WTC11 (cell line): Measurements from ENCODE around the gene ENO3. TPM values are rescaled to one million over a fixed set of nuclear protein-coding genes. Genes with fewer than 3 reads are reported as not detected.

Source experiments
- ATAC-seq: fragments of 200-7000 bp; cut with Tn5 transposase; 2 replicates; pipeline ENCODE4 v1.10.0; 2021; ENCODE audit warnings: mild to moderate bottlenecking, moderate library complexity
- CTCF ChIA-PET: fragments of 300-600 bp; sonication (Branson Sonifier 250); formaldehyde crosslinking; loops from one replicate; lab custom pipeline; 2021; ENCODE audit warnings: antibody characterized with exemption; lab: Charles Lee
- POLR2A ChIA-PET: fragments of 350-600 bp; sonication (Branson Sonifier 250); formaldehyde crosslinking; loops from one replicate; lab custom pipeline; 2021; ENCODE audit warnings: antibody characterized with exemption; lab: Charles Lee
- DNase-seq: peaks from one replicate; pipeline ENCODE4 v3.0.0; 2021; ENCODE audit warnings: low spot score
- H3K27ac Mint-ChIP-seq: 2 replicates; pipeline ENCODE4 v1.8.0; 2021; ENCODE audit warnings: mixed read lengths
- H3K27me3 Mint-ChIP-seq: 2 replicates; pipeline ENCODE4 v1.8.0; 2021; ENCODE audit warnings: low read depth, mild to moderate bottlenecking, moderate library complexity, mixed read lengths
- H3K36me3 Mint-ChIP-seq: 2 replicates; pipeline ENCODE4 v1.8.0; 2021; ENCODE audit warnings: mixed read lengths
- H3K4me1 Mint-ChIP-seq: 2 replicates; pipeline ENCODE4 v1.8.0; 2022; ENCODE audit warnings: mixed read lengths
- H3K4me3 Mint-ChIP-seq: 2 replicates; pipeline ENCODE4 v1.8.0; 2021; ENCODE audit warnings: mild to moderate bottlenecking, moderate library complexity, mixed read lengths
- H3K9me3 Mint-ChIP-seq: 2 replicates; pipeline ENCODE4 v1.8.0; 2021; ENCODE audit warnings: mixed read lengths
- E2F1 ChIP-seq: sonication (generic); formaldehyde crosslinking; IDR thresholded peaks from 2 replicates; pipeline ENCODE4 v1.8.0; 2022; ENCODE audit warnings: mild to moderate bottlenecking, missing genetic modification reagents
- ETV6 ChIP-seq: sonication (generic); formaldehyde crosslinking; IDR thresholded peaks from 2 replicates; pipeline ENCODE4 v1.8.1; 2022; ENCODE audit warnings: mild to moderate bottlenecking, missing genetic modification reagents
- FOXP1 ChIP-seq: sonication (generic); formaldehyde crosslinking; IDR thresholded peaks from 2 replicates; pipeline ENCODE4 v1.8.0; 2022; ENCODE audit warnings: missing genetic modification reagents, mild to moderate bottlenecking, moderate library complexity, borderline replicate concordance
- GABPB1 ChIP-seq: sonication (generic); formaldehyde crosslinking; IDR thresholded peaks from 2 replicates; pipeline ENCODE4 v1.8.1; 2023; ENCODE audit warnings: mild to moderate bottlenecking, missing genetic modification reagents
- HMGA2 ChIP-seq: fragments of 250-450 bp; sonication (Bioruptor Pico); IDR thresholded peaks from 2 replicates; pipeline ENCODE4 v1.4.0; 2021; ENCODE audit warnings: mild to moderate bottlenecking, moderate library complexity
- HMGXB4 ChIP-seq: sonication (generic); formaldehyde crosslinking; IDR thresholded peaks from 2 replicates; pipeline ENCODE4 v1.8.1; 2023; ENCODE audit warnings: mild to moderate bottlenecking, moderate library complexity, missing genetic modification reagents
- JUN ChIP-seq: sonication (generic); formaldehyde crosslinking; IDR thresholded peaks from 2 replicates; pipeline ENCODE4 v1.8.0; 2023; ENCODE audit warnings: mild to moderate bottlenecking, missing genetic modification reagents
- NR3C1 ChIP-seq: sonication (generic); formaldehyde crosslinking; conservative IDR thresholded peaks from 2 replicates; pipeline ENCODE4 v1.8.1; 2023; ENCODE audit warnings: low read depth, mild to moderate bottlenecking, missing genetic modification reagents
- PRDM15 ChIP-seq: sonication (generic); formaldehyde crosslinking; IDR thresholded peaks from 2 replicates; pipeline ENCODE4 v1.8.0; 2022; ENCODE audit warnings: missing genetic modification reagents
- PREB ChIP-seq: sonication (generic); formaldehyde crosslinking; IDR thresholded peaks from 2 replicates; pipeline ENCODE4 v1.8.1; 2022; ENCODE audit warnings: mild to moderate bottlenecking, missing genetic modification reagents, moderate library complexity, borderline replicate concordance
- SP1 ChIP-seq: sonication (generic); formaldehyde crosslinking; conservative IDR thresholded peaks from 2 replicates; pipeline ENCODE4 v1.8.1; 2022; ENCODE audit warnings: missing genetic modification reagents
- TCF7 ChIP-seq: sonication (generic); formaldehyde crosslinking; IDR thresholded peaks from 2 replicates; pipeline ENCODE4 v1.8.0; 2022; ENCODE audit warnings: mild to moderate bottlenecking, low read depth, missing genetic modification reagents, moderate library complexity
- USF1 ChIP-seq: sonication (generic); formaldehyde crosslinking; IDR thresholded peaks from 2 replicates; pipeline ENCODE4 v1.8.0; 2022; ENCODE audit warnings: mild to moderate bottlenecking, missing genetic modification reagents
- ZNF416 ChIP-seq: fragments of 250-450 bp; sonication (Bioruptor Pico); IDR thresholded peaks from 2 replicates; pipeline ENCODE4 v1.9.0; 2021; ENCODE audit warnings: mild to moderate bottlenecking, inconsistent platforms
- total RNA-seq: library from RNA; stranded (reverse); gene quantifications from 3 replicates; pipeline ENCODE4 v1.2.3, GENCODE V29; 2021
- TF ChIP-seq, protein P1 (sequence below): fragments of 250-450 bp; sonication (Bioruptor Pico); conservative IDR thresholded peaks from 2 replicates; pipeline ENCODE4 v1.9.0; 2021; ENCODE audit warnings: mild to moderate bottlenecking
- TF ChIP-seq, protein P2 (sequence below): sonication (generic); formaldehyde crosslinking; IDR thresholded peaks from 2 replicates; pipeline ENCODE4 v1.8.1; 2022; ENCODE audit warnings: low read depth, mild to moderate bottlenecking, moderate library complexity, missing genetic modification reagents, borderline replicate concordance

The ENO3 gene
- total RNA-seq, 1 experiment from 2014 or later: 30.9 TPM

GRCh38 chr17:4998732-4999429, 48.0 kb downstream of the ENO3 start:
- DNase-seq (peak; percentile 17), ATAC-seq (peak; percentile 10)
- H3K4me3 Mint-ChIP-seq: peak overlapping the region; percentile 87
- ChIA-PET POLR2A (interaction anchor here (2.0 kb wide), 1 partner anchor 32 kb away, joined by 11 read pairs; the partner anchor contains the start of gene SPAG7), CTCF (interaction anchor here (1.3 to 2.3 kb wide), 4 partner anchors 11 to 63 kb away, joined by 4 to 17 read pairs (median 10); partner anchors contain the start of genes CAMTA2 and SPAG7)
- H3K27ac Mint-ChIP-seq: peak overlapping the region; percentile 58
- no peaks in the 10 kb centered on the region for H3K9me3 Mint-ChIP-seq
- H3K36me3 Mint-ChIP-seq: peaks cover 25% of the 10 kb centered on the region
- peaks cover 24% of the 10 kb centered on the region for H3K27me3 Mint-ChIP-seq
- TF ChIP-seq GABPB1 (CRISPR knock-in tag) (peak; percentile 59; the same call in 1 of the 2 replicates), USF1 (no peak)
- H3K4me1 Mint-ChIP-seq: peaks cover 16% of the 10 kb centered on the region

- ATAC-seq: no peak
- ChIA-PET POLR2A (no interaction called here), CTCF (interaction anchor here (1.4 to 1.6 kb wide), 2 partner anchors 12 to 122 kb away, joined by 3 to 4 read pairs; partner anchors contain the start of gene CAMTA2)
- DNase-seq: no peak
- peak overlapping the region; percentile 58 for H3K27ac Mint-ChIP-seq
- peaks cover 32% of the 10 kb centered on the region for H3K36me3 Mint-ChIP-seq
- peak overlapping the region; percentile 87 for H3K4me3 Mint-ChIP-seq
- no peaks in the 10 kb centered on the region for H3K9me3 Mint-ChIP-seq
- peaks cover 17% of the 10 kb centered on the region for H3K27me3 Mint-ChIP-seq
- TF ChIP-seq PREB (CRISPR knock-in tag) (no peak), E2F1 (no peak)
- peaks cover 16% of the 10 kb centered on the region for H3K4me1 Mint-ChIP-seq
Observed at GRCh38 chr17:4999430-5000093, 48.6 kb downstream of the ENO3 start.

- POLR2A ChIA-PET: no interaction called here
Observed at GRCh38 chr17:5000237-5000639, 49.3 kb downstream of the ENO3 start.

More at GRCh38 chr17:5000237-5000639, 49.3 kb downstream of the ENO3 start:
- Mint-ChIP-seq H3K4me1 (peaks cover 16% of the 10 kb centered on the region), H3K9me3 (no peaks in the 10 kb centered on the region), H3K36me3 (peaks cover 39% of the 10 kb centered on the region), H3K27ac (0 out of 2 replicates have a peak overlapping the region, but pooled peaks have one; percentile 20), H3K4me3 (no peak overlapping the region), H3K27me3 (peaks cover 10% of the 10 kb centered on the region)
- CTCF ChIA-PET: interaction anchor here (1.4 to 1.6 kb wide), 2 partner anchors 12 to 122 kb away, joined by 3 to 4 read pairs; partner anchors contain the start of gene CAMTA2
- DNase-seq: peak; percentile 22
- no peak for TF ChIP-seq HMGA2 (CRISPR knock-in tag)
- TF ChIP-seq FOXP1 (CRISPR knock-in tag): no peak
- no peak for TF ChIP-seq HMGXB4
- no peak for TF ChIP-seq JUN (CRISPR knock-in tag)
- TF ChIP-seq SP1: no peak
- TF ChIP-seq ETV6 (CRISPR knock-in tag): no peak
- TF ChIP-seq TCF7: no peak
- no peak for TF ChIP-seq PRDM15
- no peak for TF ChIP-seq ZNF416 (CRISPR knock-in tag)
- TF ChIP-seq, protein P1, sequence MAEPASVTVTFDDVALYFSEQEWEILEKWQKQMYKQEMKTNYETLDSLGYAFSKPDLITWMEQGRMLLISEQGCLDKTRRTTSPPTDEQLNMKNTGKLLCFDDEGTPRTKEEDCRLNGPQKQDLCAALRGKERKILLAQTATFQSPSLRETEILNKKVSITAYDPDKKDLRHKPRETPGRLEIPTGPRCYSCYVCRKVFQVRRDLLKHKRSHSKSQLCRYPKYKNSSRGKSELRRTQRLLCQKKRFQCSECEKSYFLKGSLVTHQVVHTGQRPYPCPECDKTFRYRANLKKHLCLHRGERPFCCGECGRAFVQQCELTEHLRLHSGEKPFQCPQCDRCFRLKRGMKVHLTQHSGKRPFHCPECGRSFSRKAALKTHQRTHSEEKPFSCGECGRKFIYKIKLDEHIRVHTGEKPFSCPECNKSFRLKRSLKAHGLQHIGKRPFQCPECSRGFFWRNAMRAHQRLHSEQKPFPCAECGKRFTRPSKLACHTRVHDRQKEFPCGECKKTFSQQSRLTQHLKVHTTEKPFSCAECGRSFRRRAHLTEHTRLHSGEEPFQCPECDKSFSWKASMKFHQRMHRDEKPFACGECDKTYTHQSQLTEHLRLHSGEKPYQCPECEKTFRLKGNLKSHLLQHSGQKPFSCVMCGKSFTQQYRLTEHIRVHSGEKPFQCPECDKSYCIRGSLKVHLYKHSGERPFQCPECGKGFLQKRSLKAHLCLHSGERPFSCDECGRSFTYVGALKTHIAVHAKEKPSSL: no peak
- TF ChIP-seq, protein P2, sequence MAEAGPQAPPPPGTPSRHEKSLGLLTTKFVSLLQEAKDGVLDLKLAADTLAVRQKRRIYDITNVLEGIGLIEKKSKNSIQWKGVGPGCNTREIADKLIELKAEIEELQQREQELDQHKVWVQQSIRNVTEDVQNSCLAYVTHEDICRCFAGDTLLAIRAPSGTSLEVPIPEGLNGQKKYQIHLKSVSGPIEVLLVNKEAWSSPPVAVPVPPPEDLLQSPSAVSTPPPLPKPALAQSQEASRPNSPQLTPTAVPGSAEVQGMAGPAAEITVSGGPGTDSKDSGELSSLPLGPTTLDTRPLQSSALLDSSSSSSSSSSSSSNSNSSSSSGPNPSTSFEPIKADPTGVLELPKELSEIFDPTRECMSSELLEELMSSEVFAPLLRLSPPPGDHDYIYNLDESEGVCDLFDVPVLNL (CRISPR knock-in tag): no peak
- no peak for TF ChIP-seq NR3C1
- ATAC-seq: no peak
